SU-DHL-6 (cell line): ENCODE measurements around the gene ARRB1.
"Not testable (repeated sequence)": the region's sequence is repeated elsewhere in the genome, so short reads cannot be mapped to it uniquely, and the experiment has no call there.

ENCODE experiments used
- H2AFZ ChIP-seq: fragments of 200-600 bp; sonication (generic); 2 replicates; pipeline ENCODE4 v1.6.1; 2014; ENCODE audit warnings: low read depth, mild to moderate bottlenecking, moderate library complexity, mixed read lengths, antibody characterized with exemption, low read length; ENCODE audit not compliant: severe bottlenecking
- H3F3A ChIP-seq: fragments of 200-600 bp; shearing (Covaris generic); 2 replicates; pipeline ENCODE4 v1.6.0; 2016; ENCODE audit warnings: antibody characterized with exemption, mild to moderate bottlenecking; ENCODE audit not compliant: insufficient read depth
- H3K27ac ChIP-seq: fragments of 200-600 bp; sonication (generic); 2 replicates; pipeline ENCODE4 v1.5.1; 2016; ENCODE audit warnings: low read depth, mild to moderate bottlenecking, low read length, moderate library complexity, mixed read lengths
- H3K27me3 ChIP-seq: fragments of 200-600 bp; sonication (generic), shearing (Covaris generic); 2 replicates; pipeline ENCODE4 v1.6.0; 2014; ENCODE audit warnings: mild to moderate bottlenecking, low read length
- H3K36me3 ChIP-seq: fragments of 200-600 bp; sonication (generic); 2 replicates; pipeline ENCODE4 v1.6.1; 2014; ENCODE audit warnings: mild to moderate bottlenecking, low read length, mixed read lengths
- H3K4me2 ChIP-seq: fragments of 300-600, 200-600 bp; shearing (Covaris generic), sonication (generic); 2 replicates; pipeline ENCODE4 v1.6.0; 2014; ENCODE audit warnings: low read length, low read depth, mild to moderate bottlenecking; ENCODE audit not compliant: poor library complexity, severe bottlenecking
- H3K4me3 ChIP-seq: fragments of 200-600 bp; sonication (generic); 2 replicates; pipeline ENCODE4 v1.5.1; 2014; ENCODE audit warnings: antibody characterized with exemption, low read length, mild to moderate bottlenecking, mixed read lengths; ENCODE audit not compliant: insufficient read depth, poor library complexity, severe bottlenecking
- H3K79me2 ChIP-seq: fragments of 200-600 bp; sonication (generic); 2 replicates; pipeline ENCODE4 v1.6.1; 2014; ENCODE audit warnings: mild to moderate bottlenecking, low read length, moderate library complexity; ENCODE audit not compliant: insufficient read depth
- H3K9ac ChIP-seq: fragments of 200-600 bp; sonication (generic); 2 replicates; pipeline ENCODE4 v1.7.0; 2014; ENCODE audit warnings: mild to moderate bottlenecking, low read length
- H3K9me2 ChIP-seq: fragments of 200-600 bp; sonication (generic); replicated peaks from 2 replicates; pipeline ENCODE4 v1.6.1; 2014; ENCODE audit warnings: low read length; ENCODE audit not compliant: insufficient read depth
- H3K9me3 ChIP-seq: fragments of 200-600 bp; sonication (generic); 2 replicates; pipeline ENCODE4 v1.6.1; 2014; ENCODE audit warnings: low read length, mixed read lengths; ENCODE audit not compliant: insufficient read depth
- H4K20me1 ChIP-seq: fragments of 200-600 bp; sonication (generic); 2 replicates; pipeline ENCODE4 v1.6.1; 2014; ENCODE audit warnings: low read depth, mild to moderate bottlenecking, antibody characterized with exemption, low read length, moderate library complexity, mixed read lengths
- EZH2phosphoT487 ChIP-seq: fragments of 200-600 bp; sonication (generic), shearing (Covaris generic); conservative IDR thresholded peaks from 2 replicates; pipeline ENCODE4 v1.6.1; 2018; ENCODE audit warnings: mild to moderate bottlenecking, antibody characterized with exemption, low read length, moderate library complexity, mixed read lengths
- TF ChIP-seq, protein P1 (sequence below): fragments of 200-600 bp; sonication (generic); IDR thresholded peaks from one replicate; pipeline ENCODE4 v1.5.1; 2017; ENCODE audit warnings: antibody characterized with exemption, mild to moderate bottlenecking, low read length, moderate library complexity; ENCODE audit not compliant: insufficient read depth, poor library complexity, severe bottlenecking

ARRB1 gene

GRCh38 chr11:75333807-75334140 lies 17.7 kb downstream of the ARRB1 start:
- H3K9me2 ChIP-seq = no peaks in the 10 kb centered on the region
- no peak overlapping the region for H3K9ac ChIP-seq
- no peaks in the 10 kb centered on the region for H3K36me3 ChIP-seq
- TF ChIP-seq, protein P1, sequence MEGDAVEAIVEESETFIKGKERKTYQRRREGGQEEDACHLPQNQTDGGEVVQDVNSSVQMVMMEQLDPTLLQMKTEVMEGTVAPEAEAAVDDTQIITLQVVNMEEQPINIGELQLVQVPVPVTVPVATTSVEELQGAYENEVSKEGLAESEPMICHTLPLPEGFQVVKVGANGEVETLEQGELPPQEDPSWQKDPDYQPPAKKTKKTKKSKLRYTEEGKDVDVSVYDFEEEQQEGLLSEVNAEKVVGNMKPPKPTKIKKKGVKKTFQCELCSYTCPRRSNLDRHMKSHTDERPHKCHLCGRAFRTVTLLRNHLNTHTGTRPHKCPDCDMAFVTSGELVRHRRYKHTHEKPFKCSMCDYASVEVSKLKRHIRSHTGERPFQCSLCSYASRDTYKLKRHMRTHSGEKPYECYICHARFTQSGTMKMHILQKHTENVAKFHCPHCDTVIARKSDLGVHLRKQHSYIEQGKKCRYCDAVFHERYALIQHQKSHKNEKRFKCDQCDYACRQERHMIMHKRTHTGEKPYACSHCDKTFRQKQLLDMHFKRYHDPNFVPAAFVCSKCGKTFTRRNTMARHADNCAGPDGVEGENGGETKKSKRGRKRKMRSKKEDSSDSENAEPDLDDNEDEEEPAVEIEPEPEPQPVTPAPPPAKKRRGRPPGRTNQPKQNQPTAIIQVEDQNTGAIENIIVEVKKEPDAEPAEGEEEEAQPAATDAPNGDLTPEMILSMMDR = no peak
- no peak for TF ChIP-seq EZH2phosphoT487
- H3K27ac ChIP-seq = no peak overlapping the region
- H3K4me2 ChIP-seq = no peak overlapping the region
- no peaks in the 10 kb centered on the region for H3K27me3 ChIP-seq
- no peaks in the 10 kb centered on the region for H3F3A ChIP-seq
- no peak overlapping the region for H3K4me3 ChIP-seq
- H4K20me1 ChIP-seq = no peaks in the 10 kb centered on the region
- no peaks in the 10 kb centered on the region for H3K9me3 ChIP-seq
- no peaks in the 10 kb centered on the region for H3K79me2 ChIP-seq
- H2AFZ ChIP-seq = no peak overlapping the region

DNA sequence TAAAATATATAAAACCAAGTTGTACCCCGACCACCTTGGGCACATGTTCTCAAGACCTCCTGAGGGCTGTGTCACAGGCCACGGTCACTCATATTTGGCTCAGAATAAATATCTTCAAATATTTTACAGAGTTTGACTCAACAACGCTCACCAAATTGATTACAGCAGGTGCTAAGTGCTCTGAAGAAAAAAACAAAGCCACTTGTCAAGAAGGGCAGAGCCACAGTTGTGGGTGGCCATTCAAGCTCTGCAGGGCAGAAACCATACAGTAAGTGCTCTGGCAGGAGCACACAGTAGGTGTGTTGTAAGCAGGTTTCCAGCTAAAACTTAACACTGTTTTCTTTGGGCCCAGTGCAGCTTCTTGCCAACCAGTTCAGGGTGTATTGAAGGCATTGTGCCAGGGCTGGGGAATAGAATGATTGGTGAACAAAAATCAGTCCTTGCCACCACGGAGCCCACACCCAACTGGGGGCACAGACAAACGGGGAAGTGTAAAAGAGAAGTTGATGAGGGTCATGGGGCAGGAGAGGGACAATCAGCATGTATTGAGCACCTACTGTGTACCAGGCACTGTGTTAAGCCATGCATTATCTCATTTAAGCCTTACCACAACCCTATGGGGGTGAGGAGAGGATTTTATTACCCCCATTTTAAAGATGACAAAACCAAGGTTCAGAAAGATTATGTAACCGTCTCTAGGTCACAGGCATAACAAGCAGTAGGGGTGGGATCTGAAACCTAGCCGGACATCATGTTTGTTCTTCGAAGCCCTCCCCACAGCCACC lies 18.2 kb downstream of the ARRB1 start:
- Histone ChIP-seq H3K9me2 (no peaks in the 10 kb centered on the region), H3K27ac (no peak overlapping the region), H3K36me3 (no peaks in the 10 kb centered on the region), H3K27me3 (no peaks in the 10 kb centered on the region), H3K9ac (no peak overlapping the region), H3K4me2 (no peak overlapping the region), H4K20me1 (no peaks in the 10 kb centered on the region), H3K4me3 (no peak overlapping the region), H2AFZ (no peak overlapping the region), H3K79me2 (no peaks in the 10 kb centered on the region), H3K9me3 (no peaks in the 10 kb centered on the region), H3F3A (no peaks in the 10 kb centered on the region)
- TF ChIP-seq, protein P1 = no peak
- TF ChIP-seq EZH2phosphoT487 = no peak

GRCh38 chr11:75331761-75332160 lies 19.7 kb downstream of the ARRB1 start:
- not testable (repeated sequence) for H3K9me2 ChIP-seq, H3F3A ChIP-seq, H3K79me2 ChIP-seq, H3K27me3 ChIP-seq, H3K4me3 ChIP-seq, H3K4me2 ChIP-seq, H3K27ac ChIP-seq, H4K20me1 ChIP-seq, H3K36me3 ChIP-seq, H2AFZ ChIP-seq, H3K9ac ChIP-seq, H3K9me3 ChIP-seq

GRCh38 chr11:75331304-75331703 lies 20.2 kb downstream of the ARRB1 start:
- not testable (repeated sequence) for H3K27me3 ChIP-seq, H3K79me2 ChIP-seq, H3K4me2 ChIP-seq, H2AFZ ChIP-seq, H3K9me3 ChIP-seq, H3K9me2 ChIP-seq, H3K4me3 ChIP-seq, H3K27ac ChIP-seq, H3K9ac ChIP-seq, H4K20me1 ChIP-seq, H3K36me3 ChIP-seq, H3F3A ChIP-seq

DNA sequence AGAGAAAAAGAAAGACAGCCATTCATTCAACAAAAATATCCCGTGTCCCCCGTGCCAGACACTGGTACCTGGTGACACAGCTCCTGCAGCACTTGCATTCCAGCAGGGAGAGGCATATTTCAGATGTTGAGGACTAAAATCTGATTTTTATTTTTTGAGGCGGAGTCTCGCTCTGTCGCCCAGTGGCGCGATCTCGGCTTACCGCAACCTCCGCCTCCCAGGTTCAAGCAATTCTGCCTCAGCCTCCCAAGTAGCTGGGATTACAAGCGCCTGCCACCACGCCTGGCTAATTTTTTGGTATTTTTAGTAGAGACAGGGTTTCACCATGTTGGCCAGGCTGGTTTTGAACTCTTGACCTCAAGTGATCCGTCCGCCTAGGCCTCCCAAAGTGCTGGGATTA lies 20.6 kb downstream of the ARRB1 start:
- H3K27me3 ChIP-seq, H3K4me3 ChIP-seq, H3K79me2 ChIP-seq, H3K9me2 ChIP-seq, H3K9me3 ChIP-seq, H3K27ac ChIP-seq, H3K36me3 ChIP-seq, H3F3A ChIP-seq, H2AFZ ChIP-seq, H3K4me2 ChIP-seq, H3K9ac ChIP-seq, H4K20me1 ChIP-seq: not testable (repeated sequence)
